ENCODE measurements around the gene MTOR. TPM values are rescaled to one million over a fixed set of nuclear protein-coding genes. Genes with fewer than 3 reads are reported as not detected.
A peak's percentile ranks its signal among the peaks of the same experiment; 100 is the strongest.

The MTOR gene
- total RNA-seq, 1 donor from 2014 or later, result 34.9 TPM

DNA sequence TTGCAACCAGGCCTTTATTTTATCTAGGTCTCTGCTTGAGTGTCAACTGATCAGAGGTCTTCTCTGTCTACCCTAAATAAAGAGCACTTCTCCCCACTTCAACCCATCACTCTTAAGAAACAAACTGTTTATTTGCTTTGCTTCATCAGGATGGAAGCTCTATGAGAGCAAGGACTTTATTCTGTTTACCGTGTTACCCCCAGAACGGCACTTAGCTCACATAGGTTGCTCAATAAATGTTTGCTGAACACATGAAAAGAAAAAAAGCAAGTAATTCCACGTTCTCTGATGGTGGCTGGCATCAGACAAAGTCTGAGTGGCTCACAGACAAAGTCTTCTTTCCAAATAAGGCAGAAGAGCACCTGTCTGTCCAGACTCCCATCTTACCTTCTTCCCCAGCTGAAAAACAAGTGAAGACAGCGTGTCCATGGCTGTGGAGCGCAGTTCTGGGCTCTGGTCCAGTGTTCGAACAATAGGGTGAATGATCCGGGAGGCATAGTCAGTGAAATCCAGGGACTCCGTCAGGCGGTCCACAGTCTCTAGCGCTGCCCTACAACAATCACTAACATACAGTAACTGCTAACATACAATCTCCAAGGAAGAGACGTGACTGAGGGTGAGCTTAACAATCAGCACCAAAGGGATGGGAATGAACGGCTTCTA is 50.3 kb downstream of the MTOR start:
- no peaks in the 10 kb centered on the region for H3K27me3 ChIP-seq (ENCODE audit: low read depth)
- H3K4me3 ChIP-seq, result no peak overlapping the region
- DNase-seq, result no peak
- H3K4me1 ChIP-seq, result peaks cover 10% of the 10 kb centered on the region
- intact Hi-C loops (cut with micrococcal nuclease), result no loop called here
- no peak overlapping the region for H3K27ac ChIP-seq (replicated peaks)
- TF ChIP-seq, protein P1, sequence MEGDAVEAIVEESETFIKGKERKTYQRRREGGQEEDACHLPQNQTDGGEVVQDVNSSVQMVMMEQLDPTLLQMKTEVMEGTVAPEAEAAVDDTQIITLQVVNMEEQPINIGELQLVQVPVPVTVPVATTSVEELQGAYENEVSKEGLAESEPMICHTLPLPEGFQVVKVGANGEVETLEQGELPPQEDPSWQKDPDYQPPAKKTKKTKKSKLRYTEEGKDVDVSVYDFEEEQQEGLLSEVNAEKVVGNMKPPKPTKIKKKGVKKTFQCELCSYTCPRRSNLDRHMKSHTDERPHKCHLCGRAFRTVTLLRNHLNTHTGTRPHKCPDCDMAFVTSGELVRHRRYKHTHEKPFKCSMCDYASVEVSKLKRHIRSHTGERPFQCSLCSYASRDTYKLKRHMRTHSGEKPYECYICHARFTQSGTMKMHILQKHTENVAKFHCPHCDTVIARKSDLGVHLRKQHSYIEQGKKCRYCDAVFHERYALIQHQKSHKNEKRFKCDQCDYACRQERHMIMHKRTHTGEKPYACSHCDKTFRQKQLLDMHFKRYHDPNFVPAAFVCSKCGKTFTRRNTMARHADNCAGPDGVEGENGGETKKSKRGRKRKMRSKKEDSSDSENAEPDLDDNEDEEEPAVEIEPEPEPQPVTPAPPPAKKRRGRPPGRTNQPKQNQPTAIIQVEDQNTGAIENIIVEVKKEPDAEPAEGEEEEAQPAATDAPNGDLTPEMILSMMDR (IDR thresholded peaks at IDR 0.05; ENCODE audit: borderline replicate concordance), result no peak
- H3K9me3 ChIP-seq (replicated peaks), result no peaks in the 10 kb centered on the region
- H3K36me3 ChIP-seq, result peaks cover 99% of the 10 kb centered on the region

DNA sequence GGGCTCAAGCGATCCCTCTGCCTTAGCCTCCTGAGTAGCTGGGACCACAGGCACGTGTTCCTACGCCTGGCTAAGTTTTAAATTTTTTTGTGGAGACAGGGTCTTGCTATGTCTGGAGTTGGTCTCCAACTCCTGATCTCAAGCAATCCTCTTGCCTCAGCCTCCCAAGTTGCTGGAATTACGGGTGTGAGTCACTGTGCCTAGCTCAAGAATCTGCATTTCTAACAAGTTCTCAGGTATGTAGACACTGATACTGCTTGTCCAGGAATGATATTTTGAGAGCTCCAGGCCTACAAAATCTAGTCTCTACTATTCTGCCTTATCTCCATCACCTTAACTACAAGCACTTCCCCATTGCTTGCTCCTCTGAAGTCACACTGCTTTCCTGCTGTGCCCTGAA is 50.9 kb downstream of the MTOR start:
- peaks cover 99% of the 10 kb centered on the region for H3K36me3 ChIP-seq
- no peaks in the 10 kb centered on the region for H3K9me3 ChIP-seq (replicated peaks)
- H3K27ac ChIP-seq (replicated peaks), result no peak overlapping the region
- no peak overlapping the region for H3K4me3 ChIP-seq
- H3K27me3 ChIP-seq (ENCODE audit: low read depth), result no peaks in the 10 kb centered on the region
- no peak for DNase-seq
- peaks cover 10% of the 10 kb centered on the region for H3K4me1 ChIP-seq
- intact Hi-C loops (cut with micrococcal nuclease), result no loop called here
- TF ChIP-seq, protein P1 (IDR thresholded peaks at IDR 0.05; ENCODE audit: borderline replicate concordance), result no peak

DNA sequence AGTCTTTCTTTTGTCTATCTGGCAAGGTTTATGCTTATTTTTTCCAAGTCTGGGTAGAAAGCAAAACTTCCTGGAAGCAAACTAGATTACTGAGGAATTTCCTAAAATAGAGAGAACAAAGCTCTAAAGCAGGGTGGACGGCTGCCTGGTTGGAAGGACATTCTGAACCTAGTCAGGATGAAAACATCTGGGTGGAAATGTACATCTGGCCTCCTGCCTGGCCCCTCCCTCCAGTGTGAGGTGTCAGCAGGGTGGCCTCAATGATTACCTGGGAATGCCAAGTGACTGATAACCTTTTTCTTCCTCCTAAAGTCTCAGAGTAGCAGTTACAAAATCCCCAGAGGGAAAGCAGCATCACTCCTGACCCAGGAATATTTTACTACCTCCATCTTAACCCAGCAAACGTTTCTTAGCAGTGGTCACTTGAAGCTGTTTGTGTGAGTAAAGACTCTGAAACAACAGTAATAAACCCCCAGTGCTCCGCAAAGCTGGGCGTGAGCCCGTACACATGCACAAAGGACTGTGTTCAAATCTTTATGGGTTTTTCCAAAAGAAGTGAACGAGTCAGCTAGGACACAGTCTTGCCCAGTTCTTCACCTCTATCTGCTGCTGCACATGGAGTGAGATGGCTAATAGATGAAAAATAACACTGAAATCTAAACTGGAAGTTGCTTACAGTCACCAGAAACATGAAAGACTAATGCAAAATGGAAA is 54.3 kb downstream of the MTOR start:
- TF ChIP-seq, protein P1 (IDR thresholded peaks at IDR 0.05; ENCODE audit: borderline replicate concordance), result no peak
- peak; percentile 52 for DNase-seq
- peaks cover 10% of the 10 kb centered on the region for H3K4me1 ChIP-seq
- no peaks in the 10 kb centered on the region for H3K27me3 ChIP-seq (ENCODE audit: low read depth)
- H3K9me3 ChIP-seq (replicated peaks), result no peaks in the 10 kb centered on the region
- intact Hi-C loops (cut with micrococcal nuclease), result no loop called here
- H3K27ac ChIP-seq (replicated peaks), result peak overlapping the region; percentile 51
- no peak overlapping the region for H3K4me3 ChIP-seq
- peaks cover 100% of the 10 kb centered on the region for H3K36me3 ChIP-seq

DNA sequence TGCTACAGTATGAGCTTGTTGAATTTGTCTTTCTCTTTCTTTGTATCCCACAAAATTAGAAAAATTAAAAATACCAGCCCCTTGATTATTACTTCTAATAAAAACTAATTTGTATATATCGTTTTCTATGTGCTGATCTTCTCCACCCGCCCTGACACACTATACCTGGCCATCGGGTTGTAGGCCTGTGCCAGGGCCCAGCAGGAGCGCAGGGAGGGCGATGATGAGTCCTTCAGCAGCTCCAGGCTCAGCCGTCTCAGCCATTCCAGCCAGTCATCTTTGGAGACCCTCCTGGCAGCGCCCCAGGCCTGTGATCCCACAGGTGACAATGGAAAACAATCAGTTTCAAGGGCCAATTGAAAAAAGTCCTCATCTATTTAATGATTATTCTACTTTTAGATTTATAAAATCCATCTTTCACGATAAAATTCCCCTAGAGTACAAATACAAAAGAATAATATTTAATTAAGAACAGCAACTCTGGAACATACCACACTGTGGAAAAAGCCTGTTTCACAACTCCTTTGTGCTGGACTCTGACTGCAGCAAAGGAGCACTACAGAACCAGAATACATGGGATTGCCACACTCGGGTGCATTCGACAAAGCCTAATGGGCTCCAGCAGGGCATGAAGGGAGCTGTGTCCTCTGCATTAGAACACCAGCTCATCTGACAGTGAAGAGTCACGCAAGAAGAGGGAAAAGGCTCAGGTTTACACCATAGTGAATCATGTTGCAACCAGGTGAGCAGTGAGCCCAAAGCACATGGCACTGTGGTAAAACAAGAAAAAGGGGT is 57.8 kb downstream of the MTOR start:
- intact Hi-C loops (cut with micrococcal nuclease), result no loop called here
- Histone ChIP-seq H3K9me3 (replicated peaks) (no peaks in the 10 kb centered on the region), H3K27me3 (ENCODE audit: low read depth) (no peaks in the 10 kb centered on the region), H3K36me3 (peaks cover 94% of the 10 kb centered on the region), H3K27ac (replicated peaks) (no peak overlapping the region), H3K4me3 (no peak overlapping the region), H3K4me1 (peaks cover 10% of the 10 kb centered on the region)
- TF ChIP-seq, protein P1 (IDR thresholded peaks at IDR 0.05; ENCODE audit: borderline replicate concordance), result no peak
- DNase-seq, result no peak

DNA sequence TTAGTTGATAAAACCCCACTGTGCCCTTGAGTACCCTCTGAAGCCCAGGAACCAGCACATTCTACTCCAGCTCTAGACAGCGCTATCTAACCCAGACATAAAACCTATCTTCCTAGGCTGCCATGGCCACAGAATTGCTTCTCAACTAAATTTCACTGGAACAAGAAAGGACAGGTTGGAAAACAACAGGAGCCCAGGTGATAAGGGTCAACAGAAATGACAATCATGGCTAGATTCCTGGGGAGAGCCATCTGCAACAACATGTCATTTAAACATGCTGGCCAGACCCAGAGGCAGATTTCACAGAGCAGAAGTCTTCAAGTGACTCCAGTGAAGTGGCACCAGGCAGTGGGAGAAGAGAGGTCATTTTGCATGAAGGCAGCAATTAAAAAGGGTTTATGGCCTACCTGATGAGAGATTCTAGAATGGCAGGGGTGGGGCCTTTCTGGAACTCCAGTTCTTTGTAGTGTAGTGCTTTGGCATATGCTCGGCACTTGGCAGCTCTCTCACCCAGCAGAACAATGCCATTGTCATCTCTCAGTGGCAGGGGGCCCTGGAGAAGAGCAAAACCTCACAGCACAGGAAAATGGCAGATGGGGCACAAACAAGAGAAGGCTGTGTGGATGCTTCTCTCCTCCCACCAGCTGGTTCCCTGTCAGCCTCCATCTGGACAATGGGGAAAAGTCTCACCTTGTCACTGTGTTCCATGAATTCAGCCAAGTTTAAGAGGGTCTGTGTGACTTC is 63.3 kb downstream of the MTOR start:
- no peak overlapping the region for H3K4me3 ChIP-seq
- H3K9me3 ChIP-seq (replicated peaks), result no peaks in the 10 kb centered on the region
- no peaks in the 10 kb centered on the region for H3K27me3 ChIP-seq (ENCODE audit: low read depth)
- no peak overlapping the region for H3K27ac ChIP-seq (replicated peaks)
- H3K4me1 ChIP-seq, result no peaks in the 10 kb centered on the region
- intact Hi-C loops (cut with micrococcal nuclease), result no loop called here
- peaks cover 93% of the 10 kb centered on the region for H3K36me3 ChIP-seq
- TF ChIP-seq, protein P1 (IDR thresholded peaks at IDR 0.05; ENCODE audit: borderline replicate concordance), result no peak
- no peak for DNase-seq
